K562 (cell line): Measurements from ENCODE around the gene TMED4. TPM values are rescaled to one million over a fixed set of nuclear protein-coding genes. Genes with fewer than 3 reads are reported as not detected.

ENCODE experiments used
- ATAC-seq: fragments of 200-7000 bp; cut with Tn5 transposase; 3 replicates; pipeline ENCODE4 v1.9.1; 2020; ENCODE audit warnings: moderate library complexity
- BruUV-seq: library from RNA; stranded (reverse); fragments of 400-500 nt; replicated peaks from 2 replicates; lab custom pipeline; 2021; lab: Mats Ljungman, UMichigan
- CTCF ChIA-PET: fragments of 300-600 bp; formaldehyde crosslinking; extraction: SDS; loops from one replicate; lab custom pipeline; 2021; ENCODE audit warnings: low intra/inter-chr PET ratio; lab: Yijun Ruan, JAX
- POLR2A ChIA-PET: fragments of 300-600, 350-650 bp; sonication (Branson Sonifier 250); formaldehyde crosslinking; extraction: SDS; loops from one replicate; lab custom pipeline; 2021; ENCODE audit warnings: antibody characterized with exemption, inconsistent platforms; lab: Yijun Ruan, JAX
- DNase-seq, 4 experiments: peaks; one replicate each; pipeline versions ENCODE4 v3.0.0 to v3.0.0-alpha.2; 2011 to 2018; ENCODE audit warnings: low spot score in 3 of 4, mixed read lengths in 3 of 4; ENCODE audit errors: extremely low read depth in 1 of 4
- FAIRE-seq: peaks from 2 replicates; lab custom pipeline; 2011; peaks lifted over from hg19 to GRCh38; lab: Jason Lieb, UNC
- H2AFZ ChIP-seq: 2 replicates; pipeline ENCODE4 v1.6.0; 2011; ENCODE audit warnings: low read depth, low read length, control low read depth, inconsistent platforms
- H3K27ac ChIP-seq: fragments of 200-600 bp; 3 replicates; pipeline ENCODE4 v1.8.0; 2011; ENCODE audit warnings: low read depth, mild to moderate bottlenecking, control low read depth, inconsistent platforms, low read length, moderate library complexity, mixed read lengths; ENCODE audit errors: extremely low read depth
- H3K27me3 ChIP-seq, 2 experiments: fragments of 300-600 bp in 1 of 2; 2 replicates in 1 of 2; 3 replicates in 1 of 2; pipeline versions ENCODE4 v1.6.0 to v1.8.0; 2011; ENCODE audit warnings: inconsistent platforms in 2 of 2, low read length in 2 of 2, mild to moderate bottlenecking in 1 of 2, mixed read lengths in 1 of 2, moderate library complexity in 1 of 2; ENCODE audit not compliant: control insufficient read depth in 2 of 2, insufficient read depth in 2 of 2
- H3K36me3 ChIP-seq: fragments of 300-600 bp; 3 replicates; pipeline ENCODE4 v1.8.0; 2011; ENCODE audit warnings: mild to moderate bottlenecking, low read length, inconsistent platforms; ENCODE audit not compliant: control insufficient read depth, insufficient read depth
- H3K4me1 ChIP-seq, 2 experiments: fragments of 200-600 bp in 1 of 2; replicated peaks in 1 of 2; 2 replicates in 1 of 2; 3 replicates in 1 of 2; pipeline versions ENCODE4 v1.5.1 to v1.8.0; 2011; ENCODE audit warnings: inconsistent platforms in 2 of 2, low read length in 2 of 2, mild to moderate bottlenecking in 1 of 2, mixed read lengths in 1 of 2, moderate library complexity in 1 of 2; ENCODE audit not compliant: control insufficient read depth in 2 of 2, insufficient read depth in 2 of 2
- H3K4me2 ChIP-seq: 2 replicates; pipeline ENCODE4 v1.6.1; 2011; ENCODE audit warnings: low read length, control low read depth, inconsistent platforms, mixed read lengths; ENCODE audit not compliant: insufficient read depth
- H3K4me3 ChIP-seq: fragments of 200-600 bp; sonication (generic), shearing (Covaris generic); 2 replicates; pipeline ENCODE4 v1.5.1; 2016; ENCODE audit warnings: control low read depth, inconsistent platforms
- H3K79me2 ChIP-seq: fragments of 200-600 bp; 3 replicates; pipeline ENCODE4 v1.8.0; 2011; ENCODE audit warnings: low read length, inconsistent platforms; ENCODE audit not compliant: control insufficient read depth, insufficient read depth
- H3K9ac ChIP-seq, 2 experiments: 2 replicates each; pipeline versions ENCODE4 v1.6.0 to v1.6.1; 2011; ENCODE audit warnings: low read depth in 2 of 2, low read length in 2 of 2, control low read depth in 1 of 2, inconsistent platforms in 1 of 2, mild to moderate bottlenecking in 1 of 2, mixed read lengths in 1 of 2; ENCODE audit not compliant: insufficient read depth in 1 of 2
- H3K9me1 ChIP-seq: one replicate; pipeline ENCODE4 v1.6.0; 2011; ENCODE audit warnings: inconsistent platforms, mild to moderate bottlenecking, low read length, moderate library complexity; ENCODE audit not compliant: control insufficient read depth, insufficient read depth
- H3K9me3 ChIP-seq: replicated peaks from 2 replicates; pipeline ENCODE4 v1.5.1; 2011; ENCODE audit warnings: low read depth, low read length, inconsistent platforms; ENCODE audit not compliant: control insufficient read depth, insufficient read depth
- H4K20me1 ChIP-seq: replicated peaks from 2 replicates; pipeline ENCODE4 v1.6.1; 2011; ENCODE audit warnings: low read length, inconsistent platforms, mixed read lengths; ENCODE audit not compliant: control insufficient read depth, insufficient read depth
- ESRRA ChIP-seq: fragments of 450-650 bp; IDR thresholded peaks from 2 replicates; pipeline ENCODE4 v1.6.1; 2014; ENCODE audit warnings: low read depth, mild to moderate bottlenecking, moderate library complexity, borderline replicate concordance
- TRIM24 ChIP-seq, 2 experiments: fragments of 450-650 bp; IDR thresholded peaks; 2 replicates each; pipeline ENCODE4 v1.6.1; 2016
- ZBTB49 ChIP-seq: sonication (generic); formaldehyde crosslinking; IDR thresholded peaks from 2 replicates; pipeline ENCODE4 v1.8.0; 2022; ENCODE audit warnings: missing genetic modification reagents, mild to moderate bottlenecking, borderline replicate concordance
- ZNF592 ChIP-seq: fragments of 450-650 bp; IDR thresholded peaks from 2 replicates; pipeline ENCODE4 v1.6.1; 2017; ENCODE audit warnings: antibody characterized with exemption, mild to moderate bottlenecking
- WGBS: fragments of 100-300 bp; shearing (Covaris generic); methylation state at CpG from one replicate; pipeline ENCODE4 v1.1.6; 2016; ENCODE audit warnings: low coverage, mixed read lengths; ENCODE audit not compliant: insufficient coverage; ENCODE audit errors: missing lambda C conversion rate; 5-methylcytosine and 5-hydroxymethylcytosine counted together
- in situ Hi-C: fragments of 300-500 bp; cut with MboI; formaldehyde crosslinking; loops from 4 replicates; pipeline ENCODE4 v1.15.0; 2018; ENCODE audit warnings: inconsistent platforms, mixed read lengths
- intact Hi-C: fragments of 100-400 bp; cut with micrococcal nuclease; formaldehyde crosslinking; loops from 2 replicates; pipeline ENCODE4 v1.14.2; 2022
- polyA plus RNA-seq, 8 experiments: library from polyadenylated mRNA; depleted of rRNA in 4 of 8; stranded (reverse) in 5 of 8; unstranded in 3 of 8; fragments of >200 nt; fragmentation: Nextera tagmentation in 2 of 8; fragmentation: Illumina TruSeq in 1 of 8; extraction: Ambion mirVana in 2 of 8; extraction: Trizol in 1 of 8; gene quantifications; 2 replicates each; pipeline versions ENCODE4 v1.2.1 to v1.2.3, GENCODE V29; 2011 to 2014; ENCODE audit warnings: inconsistent platforms in 1 of 8, missing spikeins in 1 of 8
- total RNA-seq, 7 experiments: library from RNA; depleted of rRNA in 6 of 7; stranded (reverse); fragments of >200 nt in 6 of 7; fragmentation: Illumina TruSeq in 2 of 7; extraction: Trizol in 2 of 7; gene quantifications; 2 replicates each; pipeline versions ENCODE4 v1.2.1 to v1.2.3, GENCODE V29; 2011 to 2021; ENCODE audit warnings: low replicate concordance in 1 of 7

TMED4 gene
- total and polyA plus RNA-seq, 9 of the 15 experiments (the other 6 are each of a cell fraction or from before 2014, with no cell fraction given) = 20.3 to 64.0 (median 42.1) TPM

GRCh38 chr7:44557485-44557884 lies 24.5 kb downstream of the TMED4 start (continued):
- no peak for TF ChIP-seq ZNF592

- intact Hi-C loops = no loop called here
- no TSS peak for BruUV-seq
- FAIRE-seq = no peak
- peaks cover 5% of the 10 kb centered on the region in 2 experiments; a peak in 3 of 5 replicates for H3K4me1 ChIP-seq
- no peaks in the 10 kb centered on the region for H4K20me1 ChIP-seq
- POLR2A ChIA-PET = interaction anchor here (1.0 kb wide), 1 partner anchor 18 kb away, joined by 3 read pairs; no protein-coding TSS in a partner anchor
- no peaks in the 10 kb centered on the region for H3K36me3 ChIP-seq
- no peak overlapping the region for H3K27ac ChIP-seq
- TF ChIP-seq ZBTB49 (CRISPR knock-in tag) (no peak), ESRRA (peak; percentile 93), TRIM24 (IDR thresholded peaks at IDR 0.05) (0 out of 4 replicates have a peak, but pooled peaks of 1 of the 2 experiments have one; percentile 8)
- TF ChIP-seq, all 486 proteins: peak for 2
- Histone ChIP-seq H3K79me2 (no peaks in the 10 kb centered on the region), H3K9ac (no peak overlapping the region), H3K27me3 (no peaks in the 10 kb centered on the region), H2AFZ (no peak overlapping the region), H3K4me3 (no peak overlapping the region), H3K4me2 (no peak overlapping the region), H3K9me1 (no peaks in the 10 kb centered on the region), H3K9me3 (no peaks in the 10 kb centered on the region)
- ATAC-seq = no peak
- 59% methylated on average over 2 of the region's 2 CpGs for WGBS
- CTCF ChIA-PET = no interaction called here
- DNase-seq = peak in 1 of 4 experiments; percentile 2
- in situ Hi-C loops = no loop called here
Observed at GRCh38 chr7:44555350-44555749, 26.7 kb downstream of the TMED4 start.
